ENCODE results near the gene EXOC4. TPM values are rescaled to one million over a fixed set of nuclear protein-coding genes. Genes with fewer than 3 reads are reported as not detected.

EXOC4 gene
- total and polyA plus RNA-seq, 2 of the 8 experiments (the other 6 are each of a cell fraction or from before 2014, with no cell fraction given) = 27.0 to 67.3 TPM

DNA sequence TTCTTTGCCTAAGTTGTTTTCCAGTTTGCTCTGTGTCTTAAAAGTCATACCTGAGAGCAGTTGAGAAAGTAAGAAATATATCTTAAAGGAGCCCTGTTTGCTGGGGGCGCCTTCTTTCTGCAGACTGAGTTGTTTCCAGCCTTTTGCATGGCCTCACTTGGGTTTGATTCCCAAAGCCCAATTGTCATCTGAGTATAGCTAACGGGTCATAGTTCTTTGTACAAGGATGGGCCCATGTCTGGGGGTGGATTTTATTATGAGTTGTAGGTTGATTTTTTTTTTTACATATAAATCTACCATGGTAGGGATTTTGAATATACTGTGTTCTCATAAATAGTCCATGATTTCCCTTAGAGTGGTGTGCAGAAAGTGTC is 555.6 kb downstream of the EXOC4 start:
- no peak overlapping the region for H3K9ac ChIP-seq (replicated peaks in 1 of 4; ENCODE audit: extremely low read depth in 1 of 4, low read depth in 3 of 4, low read length in 3 of 4)
- no peaks in the 10 kb centered on the region for H3K36me3 ChIP-seq (ENCODE audit: control insufficient read depth in 2 of 4, insufficient read depth in 4 of 4, low read length in 3 of 4)
- no peak overlapping the region for H4K8ac ChIP-seq (ENCODE audit: extremely low read depth, insufficient read depth, low read length)
- no peak overlapping the region for H2BK120ac ChIP-seq (replicated peaks; ENCODE audit: low read depth, low read length)
- peaks cover 0 to 2% (median 0%) of the 10 kb centered on the region in 4 experiments; a peak in 1 of 7 replicates for H3K4me1 ChIP-seq (replicated peaks in 1 of 4; ENCODE audit: control insufficient read depth in 3 of 4, insufficient read depth in 4 of 4, low read length in 3 of 4)
- H3K79me2 ChIP-seq (ENCODE audit: control insufficient read depth in 1 of 2, insufficient read depth in 2 of 2, low read length in 2 of 2) = no peaks in the 10 kb centered on the region
- DNase-seq (ENCODE audit: low read depth in 1 of 2, low spot score in 2 of 2) = no peak
- no peak overlapping the region for H3K4ac ChIP-seq (replicated peaks; ENCODE audit: insufficient read length, low read depth, low read length)
- no peak overlapping the region for H4K5ac ChIP-seq (ENCODE audit: insufficient read length, low read depth, low read length)
- no peak overlapping the region for H3K18ac ChIP-seq (ENCODE audit: extremely low read depth, low read length)
- H2AFZ ChIP-seq (ENCODE audit: low read length) = no peak overlapping the region
- H3K56ac ChIP-seq (replicated peaks; ENCODE audit: insufficient read length, low read depth, low read length) = no peak overlapping the region
- no peak overlapping the region for H2AK5ac ChIP-seq (ENCODE audit: low read depth, low read length)
- H3K9me3 ChIP-seq (ENCODE audit: insufficient read depth in 2 of 2, low read depth in 1 of 2, low read length in 1 of 2) = no peaks in the 10 kb centered on the region
- no peaks in the 10 kb centered on the region for H3K23me2 ChIP-seq (ENCODE audit: low read depth, low read length)
- POLR2A ChIA-PET (ENCODE audit: partially characterized antibody) = no interaction called here
- H3K27ac ChIP-seq (ENCODE audit: low read depth, low read length) = no peak overlapping the region
- no peaks in the 10 kb centered on the region for H3K27me3 ChIP-seq (replicated peaks in 1 of 4; ENCODE audit: control insufficient read depth in 3 of 4, extremely low read depth in 1 of 4, insufficient read depth in 3 of 4, low read length in 3 of 4)
- no peak overlapping the region for H2BK5ac ChIP-seq (ENCODE audit: low read depth, low read length)
- WGBS, 2 experiments (ENCODE audit: extremely low coverage in 1 of 2, insufficient coverage in 1 of 2, insufficient read length in 1 of 2, insufficient replicate concordance in 2 of 2, low coverage in 1 of 2, low lambda C conversion rate in 2 of 2, missing lambda C conversion rate in 1 of 2) = 86% methylated on average over 2 of the region's 2 CpGs; no CpG with 5 or more reads in 1 of the 2 experiments
- H3K23ac ChIP-seq (ENCODE audit: insufficient read length) = no peak overlapping the region
- no peak overlapping the region for H2BK12ac ChIP-seq (ENCODE audit: low read depth, low read length)
- no peak overlapping the region for H2BK20ac ChIP-seq (ENCODE audit: low read length)
- no peak overlapping the region for H4K91ac ChIP-seq (replicated peaks; ENCODE audit: insufficient read length, low read length)
- no peak overlapping the region for H3K14ac ChIP-seq (ENCODE audit: insufficient read length)
- H4K20me1 ChIP-seq (replicated peaks in 1 of 2; ENCODE audit: control insufficient read depth in 1 of 2, insufficient read depth in 2 of 2, low read length in 2 of 2) = no peaks in the 10 kb centered on the region
- no peak overlapping the region for H3K4me3 ChIP-seq (ENCODE audit: extremely low read depth in 1 of 4, insufficient read depth in 2 of 4, low read depth in 3 of 4, low read length in 4 of 4)
- no peak overlapping the region for H2BK15ac ChIP-seq (ENCODE audit: low read length)
- no peaks in the 10 kb centered on the region for H3K79me1 ChIP-seq (ENCODE audit: low read depth, low read length)
- H3K4me2 ChIP-seq (ENCODE audit: insufficient read depth in 1 of 2, low read depth in 2 of 2, low read length in 2 of 2) = no peak overlapping the region
- no peak for FAIRE-seq
- CTCF ChIA-PET (ENCODE audit: partially characterized antibody) = interaction anchor here (0.7 kb wide), 1 partner anchor 13 kb away, joined by 4 read pairs; no protein-coding TSS in a partner anchor
- TF ChIP-seq HDAC2 (IDR thresholded peaks at IDR 0.05; ENCODE audit: borderline replicate concordance in 1 of 2, low read depth in 2 of 2, low read length in 2 of 2) (no peak), RAD21 (IDR thresholded peaks at IDR 0.05 in 1 of 2, conservative IDR thresholded peaks at IDR 0.05 in 1 of 2; ENCODE audit: low read depth in 2 of 2, low read length in 2 of 2) (no peak), CREB1 (IDR thresholded peaks at IDR 0.05) (no peak), NRF1 (IDR thresholded peaks at IDR 0.05; ENCODE audit: low read depth, low read length) (no peak), BCL11A (IDR thresholded peaks at IDR 0.05; ENCODE audit: low read depth in 2 of 2, low read length in 2 of 2) (no peak), KDM4A (IDR thresholded peaks at IDR 0.05; ENCODE audit: low read depth, low read length, severe bottlenecking) (no peak)
